GM18873 (cell line): ENCODE results near the gene EXOC7.

Experiments used
- ATAC-seq: cut with Tn5 transposase; IDR thresholded peaks from one replicate; pipeline ENCODE4 v1.9.1; 2021; ENCODE audit warnings: mild to moderate bottlenecking, moderate library complexity, moderate number of reproducible peaks; ENCODE audit not compliant: unreplicated experiment, low FRiP score

EXOC7 gene

GRCh38 chr17:76138896-76139752, 35.5 kb upstream of the EXOC7 start:
- ATAC-seq, result no peak

GRCh38 chr17:76138234-76138895, 34.8 kb upstream of the EXOC7 start:
- no peak for ATAC-seq

GRCh38 chr17:76137351-76138233, 34.0 kb upstream of the EXOC7 start:
- no peak for ATAC-seq

- ATAC-seq, result no peak
These were observed 33.4 kb upstream of the EXOC7 start for GRCh38 chr17:76137001-76137350.

- ATAC-seq, result no peak
These were observed 32.9 kb upstream of the EXOC7 start for GRCh38 chr17:76136276-76137000.

- no peak for ATAC-seq
These were observed 32.2 kb upstream of the EXOC7 start for GRCh38 chr17:76135810-76136188.

- no peak for ATAC-seq
These were observed 31.6 kb upstream of the EXOC7 start for GRCh38 chr17:76134911-76135809.

GRCh38 chr17:76132574-76133338, 29.2 kb upstream of the EXOC7 start:
- ATAC-seq, result no peak

- ATAC-seq, result no peak
These were observed 28.3 kb upstream of the EXOC7 start for GRCh38 chr17:76131692-76132573.

- ATAC-seq, result no peak
These were observed 27.6 kb upstream of the EXOC7 start for GRCh38 chr17:76131051-76131691.

- no peak for ATAC-seq
These were observed 26.9 kb upstream of the EXOC7 start for GRCh38 chr17:76130473-76130872.

GRCh38 chr17:76125922-76126321, 22.3 kb upstream of the EXOC7 start:
- ATAC-seq, result no peak

- no peak for ATAC-seq
These were observed 21.7 kb upstream of the EXOC7 start for GRCh38 chr17:76125391-76125675.

- ATAC-seq, result no peak
These were observed 21.2 kb upstream of the EXOC7 start for GRCh38 chr17:76124582-76125390.

- ATAC-seq, result no peak
These were observed 20.4 kb upstream of the EXOC7 start for GRCh38 chr17:76123749-76124581.

- no peak for ATAC-seq
These were observed 19.6 kb upstream of the EXOC7 start for GRCh38 chr17:76123191-76123499.
